GM21526 (cell line): ENCODE measurements around the gene CELF2.

Source experiments
- ATAC-seq: cut with Tn5 transposase; IDR thresholded peaks from one replicate; pipeline ENCODE4 v1.9.1; 2021; ENCODE audit warnings: moderate library complexity; ENCODE audit not compliant: unreplicated experiment, low FRiP score

The CELF2 gene

GRCh38 chr10:11091517-11092102 lies 73.9 kb downstream of the CELF2 start:
- ATAC-seq: no peak

DNA sequence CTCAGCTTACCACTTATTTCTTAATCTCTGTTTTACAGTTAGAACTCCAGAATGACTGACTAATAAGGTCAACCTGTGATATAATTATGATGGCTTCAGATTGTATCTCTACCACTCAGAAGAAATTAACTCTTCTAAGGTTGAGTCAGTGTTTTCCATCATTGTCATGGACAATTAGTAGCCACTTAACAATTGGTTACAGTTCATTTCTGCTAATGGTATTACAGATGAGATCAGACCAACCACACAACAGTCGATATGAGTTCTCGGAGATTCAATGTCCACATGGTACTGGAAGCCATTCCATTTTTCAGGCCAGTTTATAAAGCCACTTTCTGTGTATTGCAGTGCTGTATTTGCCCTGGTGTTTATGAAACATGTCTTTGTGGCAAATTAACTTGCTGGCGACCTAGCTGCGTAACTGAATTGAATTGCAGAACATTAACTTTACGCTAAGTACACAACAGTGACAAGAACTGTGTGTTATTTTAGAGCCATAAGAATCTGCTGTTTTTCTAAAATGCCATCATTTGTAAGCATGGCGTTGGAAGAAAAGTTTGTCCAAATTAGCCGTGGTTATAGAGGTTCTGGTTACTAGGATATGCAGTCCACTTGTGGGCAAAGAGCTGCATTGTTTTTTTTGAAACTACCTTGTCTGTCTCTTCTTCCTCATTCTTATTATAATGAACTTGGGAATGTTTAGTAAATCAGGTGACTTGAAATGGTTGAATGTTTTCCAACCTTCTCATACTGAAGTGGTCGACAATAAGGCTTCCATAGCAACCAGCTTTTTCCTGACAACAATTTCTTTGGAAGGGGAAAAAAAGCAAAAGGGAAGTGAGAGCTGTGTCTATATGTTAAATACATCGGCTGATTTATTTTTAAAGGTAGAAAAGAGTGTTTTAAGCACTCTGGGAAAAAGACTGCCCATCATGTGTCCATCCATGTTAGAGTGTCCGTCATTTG lies 76.4 kb downstream of the CELF2 start:
- ATAC-seq: no peak

DNA sequence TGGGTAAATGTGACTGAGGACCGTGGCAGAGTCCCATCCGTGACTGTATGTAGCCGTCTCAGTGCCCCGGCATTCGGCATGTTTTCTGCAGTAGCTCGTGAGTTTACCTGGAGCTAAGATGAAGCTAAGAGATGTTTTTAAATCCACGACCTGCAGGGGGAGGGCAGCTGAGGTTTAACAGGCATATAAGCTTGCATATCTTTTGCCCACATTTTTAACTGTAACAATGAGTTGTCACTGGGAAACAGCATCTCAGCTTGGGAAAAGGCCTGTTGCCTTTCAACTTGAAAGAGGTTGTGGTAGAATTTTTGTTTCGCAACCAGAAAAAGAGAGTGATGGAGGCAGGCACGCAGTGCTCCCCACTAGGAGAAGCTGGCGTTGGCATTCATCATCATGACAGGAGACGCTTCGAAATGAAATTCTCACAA lies 77.7 kb downstream of the CELF2 start:
- no peak for ATAC-seq

DNA sequence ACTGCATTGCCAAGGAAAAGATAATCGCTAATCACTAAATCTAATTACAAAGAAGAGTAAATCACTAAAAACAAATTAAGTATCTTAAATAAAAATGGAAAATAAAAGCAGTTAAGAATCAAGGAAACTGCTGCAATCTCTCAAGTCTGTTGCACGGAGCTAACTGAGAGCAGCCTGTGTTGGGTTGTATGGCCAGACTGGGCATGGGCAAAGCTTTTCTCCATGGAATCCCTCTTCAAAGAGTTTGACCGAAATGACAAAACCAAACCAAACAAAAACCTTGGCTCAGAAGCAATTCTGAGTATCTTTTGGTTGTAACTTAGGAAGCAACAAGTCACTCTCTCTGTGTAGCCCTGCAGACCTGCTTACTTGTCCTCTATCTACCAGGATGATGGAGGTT lies 78.8 kb downstream of the CELF2 start:
- no peak for ATAC-seq

- no peak for ATAC-seq
Observed at GRCh38 chr10:11097686-11098085, 80.0 kb downstream of the CELF2 start.

DNA sequence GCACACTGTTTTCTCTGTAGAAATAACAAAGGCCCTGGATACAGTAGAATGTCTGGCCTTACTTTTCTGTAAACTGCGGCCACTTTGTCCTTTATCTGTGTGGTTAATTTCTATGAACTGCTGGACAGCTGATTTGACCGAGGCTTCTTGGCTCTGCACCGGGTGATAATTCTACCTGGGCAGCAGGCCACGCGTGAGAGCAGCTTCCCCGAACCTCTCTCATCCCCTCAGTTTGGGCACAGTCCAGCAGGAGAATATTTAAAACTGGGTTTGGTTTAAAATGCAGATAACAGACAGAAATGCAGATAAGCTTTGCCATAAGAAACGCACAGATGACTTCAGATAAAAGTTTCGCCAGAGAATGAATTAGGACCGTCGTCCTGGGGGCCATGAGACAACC lies 81.0 kb downstream of the CELF2 start:
- ATAC-seq: no peak

- no peak for ATAC-seq
Observed at GRCh38 chr10:11104772-11105675, 87.4 kb downstream of the CELF2 start.

DNA sequence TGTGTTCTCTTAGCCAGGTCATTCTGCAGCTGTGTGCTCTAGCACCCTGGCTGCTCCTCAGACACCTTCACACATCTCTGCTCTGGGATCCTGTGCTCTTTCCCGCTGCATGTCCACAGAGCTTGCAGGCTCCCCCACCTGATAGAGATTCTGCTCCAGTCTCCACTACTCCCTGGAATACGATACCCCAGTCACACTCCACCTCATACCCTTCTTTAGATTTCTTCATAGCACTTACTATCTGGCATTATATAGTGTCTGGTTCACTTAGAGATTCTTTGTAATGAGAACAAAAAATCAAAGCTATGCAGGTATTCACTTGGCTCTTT lies 88.0 kb downstream of the CELF2 start:
- no peak for ATAC-seq

DNA sequence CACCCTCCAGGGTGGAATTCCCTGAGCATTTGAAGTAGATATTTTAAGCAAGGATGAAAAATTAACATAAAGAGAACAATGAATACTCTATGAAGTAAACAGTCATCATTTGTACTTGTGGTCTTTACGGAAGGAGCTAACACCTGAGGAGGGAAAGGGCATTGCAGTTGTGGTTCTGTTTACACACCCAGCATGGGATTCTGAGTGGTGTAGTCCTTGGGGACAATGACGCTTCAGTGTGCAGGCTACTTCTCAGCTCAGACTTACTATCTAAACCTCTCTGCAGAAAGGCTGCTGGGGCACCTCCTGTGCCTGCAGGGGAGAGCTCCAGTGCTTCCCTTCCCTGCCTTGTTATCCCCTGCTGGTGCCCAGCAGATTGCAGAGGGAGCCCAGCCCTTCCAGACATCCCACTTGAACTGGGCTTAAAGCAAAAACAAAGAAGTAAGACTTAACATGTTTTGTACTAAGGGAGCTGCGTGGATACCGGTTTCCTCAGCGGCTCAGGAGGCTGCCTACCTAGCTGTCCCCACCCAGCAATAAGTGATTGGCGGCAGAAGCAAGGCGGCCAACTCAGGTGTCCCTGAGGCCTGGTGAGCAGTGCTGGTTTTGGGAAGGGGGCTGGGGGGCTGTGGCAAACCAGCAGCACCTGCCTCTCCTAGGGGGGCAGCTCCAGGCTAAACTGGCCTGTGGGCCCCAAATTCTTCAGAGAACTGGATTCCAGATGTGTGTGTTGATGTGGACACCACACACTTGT lies 89.1 kb downstream of the CELF2 start:
- ATAC-seq: no peak

GRCh38 chr10:11107948-11108347 lies 90.3 kb downstream of the CELF2 start:
- no peak for ATAC-seq

DNA sequence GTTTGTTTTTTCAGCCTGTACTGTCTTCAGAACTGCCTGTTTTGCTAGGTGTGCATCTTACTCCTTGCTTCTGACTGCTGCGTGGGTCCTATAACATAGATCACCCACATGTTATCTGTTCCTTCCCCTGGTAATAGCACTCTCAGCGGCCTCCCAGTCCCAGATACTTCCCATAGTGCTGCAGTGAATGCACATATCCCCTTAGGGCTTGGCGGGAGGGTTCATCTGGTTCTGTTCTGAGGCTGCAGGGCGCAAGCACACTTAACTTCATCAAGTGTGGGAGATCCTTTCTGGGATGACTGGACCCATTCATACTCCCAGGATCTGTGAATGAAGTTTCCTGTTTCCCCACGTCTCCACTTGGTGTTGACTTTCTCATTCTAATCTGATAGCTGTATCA lies 90.7 kb downstream of the CELF2 start:
- ATAC-seq: no peak

- ATAC-seq: no peak
Observed at GRCh38 chr10:11109590-11109989, 91.9 kb downstream of the CELF2 start.

DNA sequence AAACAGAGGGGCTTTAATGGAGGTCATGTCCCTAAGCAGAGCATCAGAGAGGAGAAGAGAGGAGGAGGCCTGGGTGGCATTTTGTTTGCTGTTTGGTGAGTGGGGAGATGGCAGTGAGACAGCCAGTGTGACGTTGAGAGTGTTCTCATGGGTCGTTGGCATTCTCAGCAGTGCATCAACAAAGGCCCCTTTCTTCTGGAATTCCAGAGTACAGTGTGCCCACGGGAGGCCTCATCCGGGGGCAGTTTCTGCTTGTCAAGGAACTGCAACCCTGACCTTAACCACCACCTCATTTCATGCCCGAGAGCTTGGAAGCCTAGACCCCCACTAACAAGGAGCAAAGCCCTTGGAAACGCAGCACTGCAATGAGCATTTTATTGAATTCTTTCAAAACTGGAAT lies 92.9 kb downstream of the CELF2 start:
- ATAC-seq: no peak

- ATAC-seq: no peak
Observed at GRCh38 chr10:11111490-11111889, 93.8 kb downstream of the CELF2 start.

GRCh38 chr10:11112718-11113117 lies 95.0 kb downstream of the CELF2 start:
- ATAC-seq: no peak

DNA sequence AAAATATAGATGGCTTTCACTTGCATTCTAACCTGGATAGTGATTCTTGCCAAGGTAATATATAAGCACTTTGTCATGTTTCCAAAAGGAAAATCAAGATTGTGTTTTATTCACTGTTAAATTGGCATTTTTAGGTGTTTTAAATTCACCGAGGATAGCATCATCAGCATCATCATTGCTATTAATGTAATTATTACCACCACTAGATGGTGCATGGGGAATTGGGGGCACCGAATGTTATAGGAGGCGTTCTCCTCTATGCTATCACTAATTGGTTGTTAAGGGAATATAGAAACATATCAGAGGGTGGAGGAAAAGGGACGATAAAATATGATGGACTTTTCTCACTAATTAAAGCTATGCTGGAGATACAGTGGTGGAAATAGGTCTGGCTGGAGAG lies 95.5 kb downstream of the CELF2 start:
- no peak for ATAC-seq

DNA sequence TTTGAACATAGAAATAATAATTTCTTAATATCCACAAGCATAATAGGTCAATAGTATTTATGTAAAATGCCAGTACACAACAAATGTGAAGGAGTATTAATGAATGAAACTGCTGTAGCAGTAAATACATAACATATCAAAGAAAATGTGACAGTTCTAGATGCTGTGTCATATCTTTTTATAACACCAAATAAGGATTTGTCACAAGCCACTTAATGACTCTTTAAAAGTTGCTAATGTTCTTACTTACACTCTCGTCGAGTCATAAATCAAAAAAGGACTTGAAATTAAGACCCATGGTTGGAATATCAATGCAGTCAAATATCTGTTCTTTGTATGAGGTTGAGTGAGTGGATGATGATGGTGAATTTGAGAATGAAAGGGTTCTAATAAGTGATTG lies 96.6 kb downstream of the CELF2 start:
- ATAC-seq: no peak

GRCh38 chr10:11115337-11115736 lies 97.7 kb downstream of the CELF2 start:
- ATAC-seq: no peak

GRCh38 chr10:11116361-11116760 lies 98.7 kb downstream of the CELF2 start:
- no peak for ATAC-seq

- ATAC-seq: no peak
Observed at GRCh38 chr10:11116817-11117216, 99.1 kb downstream of the CELF2 start.
